Smooth muscle cell (in vitro differentiated cells): ENCODE data around the gene PSORS1C1. TPM values are rescaled to one million over a fixed set of nuclear protein-coding genes. Genes with fewer than 3 reads are reported as not detected.

Experiments
- DNase-seq: peaks from one replicate; lab custom pipeline; 2025; ENCODE audit not compliant: unreplicated experiment; lab: John Stamatoyannopoulos, UW
- H2AFZ ChIP-seq: fragments of 200-600 bp; sonication (generic); 2 replicates; pipeline ENCODE4 v1.6.0; 2016; ENCODE audit warnings: antibody characterized with exemption, low read depth, mild to moderate bottlenecking
- H3F3A ChIP-seq: fragments of 200-600 bp; sonication (generic); 2 replicates; pipeline ENCODE4 v1.6.0; 2017; ENCODE audit warnings: antibody characterized with exemption, low read depth
- H3K27ac ChIP-seq: fragments of 200-600 bp; sonication (generic); 2 replicates; pipeline ENCODE4 v1.5.1; 2016; ENCODE audit warnings: low read depth, mild to moderate bottlenecking
- H3K27me3 ChIP-seq: fragments of 200-600 bp; sonication (generic); 2 replicates; pipeline ENCODE4 v1.6.1; 2016; ENCODE audit warnings: low read depth, mild to moderate bottlenecking
- H3K36me3 ChIP-seq: fragments of 200-600 bp; sonication (generic); 2 replicates; pipeline ENCODE4 v1.5.1; 2016; ENCODE audit warnings: low read depth
- H3K4me1 ChIP-seq: fragments of 200-600 bp; sonication (generic); 2 replicates; pipeline ENCODE4 v1.5.1; 2016; ENCODE audit warnings: low read depth
- H3K4me2 ChIP-seq: fragments of 200-600 bp; sonication (generic); 2 replicates; pipeline ENCODE4 v1.6.0; 2016; ENCODE audit warnings: mild to moderate bottlenecking
- H3K4me3 ChIP-seq: fragments of 200-600 bp; sonication (generic); 2 replicates; pipeline ENCODE4 v1.5.1; 2016; ENCODE audit warnings: mild to moderate bottlenecking
- H3K79me2 ChIP-seq: fragments of 200-600 bp; sonication (generic); 2 replicates; pipeline ENCODE4 v1.6.0; 2016; ENCODE audit warnings: low read depth, mild to moderate bottlenecking
- H3K9ac ChIP-seq: fragments of 200-600 bp; sonication (generic); 2 replicates; pipeline ENCODE4 v1.6.0; 2016; ENCODE audit warnings: low read depth
- H3K9me3 ChIP-seq: fragments of 200-600 bp; sonication (generic); replicated peaks from 2 replicates; pipeline ENCODE4 v1.5.1; 2016; ENCODE audit warnings: low read depth
- H4K20me1 ChIP-seq: fragments of 200-600 bp; sonication (generic); 2 replicates; pipeline ENCODE4 v1.6.0; 2016; ENCODE audit warnings: low read depth
- WGBS: methylation state at CpG from one replicate; pipeline ENCODE4 v1.1.7; 2016; ENCODE audit warnings: low lambda C conversion rate; 5-methylcytosine and 5-hydroxymethylcytosine counted together
- polyA plus RNA-seq: library from polyadenylated mRNA; unstranded; fragments of >200 nt; fragmentation: Nextera tagmentation; extraction: Ambion mirVana; gene quantifications from 2 replicates; pipeline ENCODE4 v1.2.1, GENCODE V29; 2016
- total RNA-seq: library from RNA; depleted of rRNA; stranded (reverse); fragments of >200 nt; gene quantifications from 2 replicates; pipeline ENCODE4 v1.2.3, GENCODE V29; 2014
- TF ChIP-seq, protein P1 (sequence below): fragments of 200-600 bp; sonication (generic); IDR thresholded peaks from 2 replicates; pipeline ENCODE4 v1.5.1; 2017; ENCODE audit warnings: borderline replicate concordance, mild to moderate bottlenecking, antibody characterized with exemption; ENCODE audit not compliant: insufficient read depth, poor library complexity, severe bottlenecking

Gene PSORS1C1
- total and polyA plus RNA-seq, 2 experiments from 2014 or later, result 2.1 to 6.5 TPM

DNA sequence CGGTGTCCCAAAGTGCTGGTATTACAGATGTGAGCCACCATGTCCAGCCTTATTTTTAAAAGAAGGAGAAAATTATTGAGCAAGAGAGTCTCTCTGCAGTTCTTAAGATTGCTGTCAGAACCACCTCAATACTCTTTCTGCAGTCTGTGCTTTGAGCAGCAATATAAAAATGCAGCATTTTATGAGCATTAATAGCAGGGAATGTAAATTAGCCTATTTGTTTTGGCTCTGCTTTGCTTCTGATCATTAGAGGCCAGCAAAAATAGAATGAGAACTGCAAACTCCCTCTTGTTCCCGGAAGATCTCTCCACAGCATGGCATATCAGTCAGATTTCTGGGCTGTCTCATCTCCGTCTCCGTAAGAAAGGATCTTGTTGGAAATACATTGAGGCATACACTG, 38.0 kb upstream of the PSORS1C1 start:
- no peaks in the 10 kb centered on the region for H3F3A ChIP-seq
- WGBS, result 96% methylated on average over 4 of the region's 4 CpGs
- H3K9me3 ChIP-seq, result no peaks in the 10 kb centered on the region
- H3K4me3 ChIP-seq, result no peak overlapping the region
- no peaks in the 10 kb centered on the region for H3K36me3 ChIP-seq
- no peak overlapping the region for H3K4me2 ChIP-seq
- no peak overlapping the region for H2AFZ ChIP-seq
- no peaks in the 10 kb centered on the region for H3K79me2 ChIP-seq
- TF ChIP-seq, protein P1, sequence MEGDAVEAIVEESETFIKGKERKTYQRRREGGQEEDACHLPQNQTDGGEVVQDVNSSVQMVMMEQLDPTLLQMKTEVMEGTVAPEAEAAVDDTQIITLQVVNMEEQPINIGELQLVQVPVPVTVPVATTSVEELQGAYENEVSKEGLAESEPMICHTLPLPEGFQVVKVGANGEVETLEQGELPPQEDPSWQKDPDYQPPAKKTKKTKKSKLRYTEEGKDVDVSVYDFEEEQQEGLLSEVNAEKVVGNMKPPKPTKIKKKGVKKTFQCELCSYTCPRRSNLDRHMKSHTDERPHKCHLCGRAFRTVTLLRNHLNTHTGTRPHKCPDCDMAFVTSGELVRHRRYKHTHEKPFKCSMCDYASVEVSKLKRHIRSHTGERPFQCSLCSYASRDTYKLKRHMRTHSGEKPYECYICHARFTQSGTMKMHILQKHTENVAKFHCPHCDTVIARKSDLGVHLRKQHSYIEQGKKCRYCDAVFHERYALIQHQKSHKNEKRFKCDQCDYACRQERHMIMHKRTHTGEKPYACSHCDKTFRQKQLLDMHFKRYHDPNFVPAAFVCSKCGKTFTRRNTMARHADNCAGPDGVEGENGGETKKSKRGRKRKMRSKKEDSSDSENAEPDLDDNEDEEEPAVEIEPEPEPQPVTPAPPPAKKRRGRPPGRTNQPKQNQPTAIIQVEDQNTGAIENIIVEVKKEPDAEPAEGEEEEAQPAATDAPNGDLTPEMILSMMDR, result no peak
- H4K20me1 ChIP-seq, result no peaks in the 10 kb centered on the region
- no peaks in the 10 kb centered on the region for H3K27me3 ChIP-seq
- no peaks in the 10 kb centered on the region for H3K4me1 ChIP-seq
- no peak for DNase-seq
- no peak overlapping the region for H3K9ac ChIP-seq
- H3K27ac ChIP-seq, result no peak overlapping the region

GRCh38 chr6:31079656-31080261, 34.8 kb upstream of the PSORS1C1 start:
- H4K20me1 ChIP-seq, result no peaks in the 10 kb centered on the region
- H3K4me1 ChIP-seq, result no peaks in the 10 kb centered on the region
- no peak overlapping the region for H2AFZ ChIP-seq
- no peak overlapping the region for H3K9ac ChIP-seq
- H3K27ac ChIP-seq, result no peak overlapping the region
- H3K4me3 ChIP-seq, result no peak overlapping the region
- no peaks in the 10 kb centered on the region for H3K9me3 ChIP-seq
- TF ChIP-seq, protein P1, result peak; percentile 73
- peaks cover 2% of the 10 kb centered on the region for H3F3A ChIP-seq
- H3K79me2 ChIP-seq, result no peaks in the 10 kb centered on the region
- 30% methylated on average over 22 of the region's 22 CpGs for WGBS
- DNase-seq, result no peak
- H3K36me3 ChIP-seq, result no peaks in the 10 kb centered on the region
- peak overlapping the region; percentile 54 for H3K4me2 ChIP-seq
- no peaks in the 10 kb centered on the region for H3K27me3 ChIP-seq

- WGBS, result 81% methylated on average over 6 of the region's 6 CpGs
- H3K9ac ChIP-seq, result no peak overlapping the region
These were observed 32.7 kb upstream of the PSORS1C1 start for GRCh38 chr6:31081872-31082271.

More at GRCh38 chr6:31081872-31082271, 32.7 kb upstream of the PSORS1C1 start:
- H2AFZ ChIP-seq, result no peak overlapping the region
- no peak overlapping the region for H3K27ac ChIP-seq
- H3K27me3 ChIP-seq, result no peaks in the 10 kb centered on the region
- H3K4me1 ChIP-seq, result no peaks in the 10 kb centered on the region
- H3K79me2 ChIP-seq, result no peaks in the 10 kb centered on the region
- H3K9me3 ChIP-seq, result no peaks in the 10 kb centered on the region
- no peaks in the 10 kb centered on the region for H4K20me1 ChIP-seq
- TF ChIP-seq, protein P1, result no peak
- no peak overlapping the region for H3K4me2 ChIP-seq
- no peak overlapping the region for H3K4me3 ChIP-seq
- no peak for DNase-seq
- no peaks in the 10 kb centered on the region for H3K36me3 ChIP-seq
- peaks cover 19% of the 10 kb centered on the region for H3F3A ChIP-seq
